ENCODE results near the gene MAB21L4.

MAB21L4 gene

DNA sequence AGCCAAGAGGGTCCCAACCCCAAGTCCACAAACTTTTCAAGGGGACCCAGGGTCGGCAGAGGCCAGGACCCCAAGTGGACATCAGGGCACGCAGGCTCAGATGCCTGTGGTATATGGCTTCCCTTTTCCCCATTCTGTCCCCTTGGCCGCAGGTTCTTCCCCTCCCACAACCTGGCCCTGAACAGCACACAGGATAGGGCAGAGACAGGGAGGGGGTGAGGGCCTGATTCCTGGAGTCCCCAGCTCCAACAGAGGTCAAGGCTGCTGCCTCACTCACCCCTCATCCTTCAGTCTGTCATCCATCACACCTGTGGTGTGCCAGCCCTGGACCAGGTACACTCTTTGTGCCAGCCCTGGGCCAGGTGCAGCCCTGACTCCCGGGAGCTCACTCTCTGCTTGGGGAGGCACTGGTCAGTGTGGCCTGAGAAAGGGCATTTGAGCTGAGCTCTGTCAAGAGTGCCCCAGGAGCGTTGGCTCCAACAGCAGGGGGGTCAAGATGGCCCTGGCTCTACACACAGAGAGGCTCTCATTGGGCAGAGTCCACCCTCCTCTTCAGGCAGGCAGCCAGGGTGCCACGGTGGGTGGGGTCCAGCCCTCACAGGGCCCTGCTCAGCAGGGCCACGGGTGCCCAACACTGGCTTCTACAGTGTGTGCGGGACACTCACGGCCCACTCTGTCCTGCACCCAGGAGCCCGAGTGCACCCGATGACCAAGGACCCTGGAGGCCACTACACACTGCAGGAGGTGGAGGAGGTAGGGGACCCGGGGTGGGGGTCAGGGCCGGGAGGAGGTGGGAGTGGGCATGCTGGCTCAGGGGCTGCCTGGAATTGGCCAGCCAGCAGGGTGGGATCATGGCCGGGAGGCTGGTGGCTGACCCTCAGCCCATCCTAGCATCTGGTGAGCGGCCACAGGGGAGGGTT lies 25.7 kb downstream of the MAB21L4 start:
- Histone ChIP-seq H3K4me3 (ENCODE audit: low read depth in 1 of 2, low read length in 2 of 2) (no peak overlapping the region), H3K9ac (ENCODE audit: low read length) (no peak overlapping the region), H3K9me3 (ENCODE audit: low read length) (no peaks in the 10 kb centered on the region), H3K27ac (ENCODE audit: low read depth, low read length) (no peak overlapping the region), H3K36me3 (ENCODE audit: insufficient read depth, low read length) (no peaks in the 10 kb centered on the region), H3K27me3 (ENCODE audit: control insufficient read depth in 1 of 2, insufficient read depth in 2 of 2, low read length in 2 of 2) (peaks cover 0 to 4% of the 10 kb centered on the region in 2 donors), H3K4me1 (ENCODE audit: insufficient read depth, low read length) (no peaks in the 10 kb centered on the region)

DNA sequence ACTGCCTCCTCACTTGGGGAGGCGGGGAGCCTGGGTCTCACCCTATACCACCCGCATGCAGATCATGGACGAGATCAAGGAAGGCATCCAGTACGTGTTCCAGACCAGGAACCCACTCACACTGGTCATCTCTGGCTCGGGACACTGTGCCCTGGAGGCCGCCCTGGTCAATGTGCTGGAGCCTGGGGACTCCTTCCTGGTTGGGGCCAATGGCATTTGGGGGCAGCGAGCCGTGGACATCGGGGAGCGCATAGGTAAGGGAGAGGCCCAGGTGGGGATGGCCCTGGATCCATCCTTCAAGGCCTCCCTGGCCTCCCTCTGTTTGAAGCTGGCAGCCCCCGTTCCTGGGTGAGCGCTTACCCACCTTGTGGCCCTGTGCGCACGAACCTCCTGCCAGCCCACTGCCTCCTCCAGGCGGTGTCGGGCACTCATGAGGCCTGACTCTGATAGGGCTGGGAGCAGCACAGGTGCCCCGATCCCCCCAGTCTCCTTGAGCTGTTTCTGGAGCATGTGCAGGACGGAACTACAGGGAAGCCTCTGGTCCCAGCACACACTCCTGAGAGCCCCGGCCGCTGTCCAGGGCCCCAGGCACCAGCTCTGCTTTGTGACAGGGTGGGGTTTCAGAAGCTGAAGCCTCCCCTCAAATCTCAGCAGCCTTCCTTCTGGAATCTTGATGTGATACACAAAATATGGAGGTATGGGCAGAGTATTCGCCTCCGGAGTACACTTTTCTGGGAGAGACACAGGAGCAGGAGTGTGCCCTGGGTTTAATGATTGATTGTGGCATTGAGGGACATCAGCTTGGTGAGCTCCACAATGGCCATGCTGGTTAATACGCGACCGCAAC lies 26.6 kb downstream of the MAB21L4 start:
- Histone ChIP-seq H3K9me3 (ENCODE audit: low read length) (no peaks in the 10 kb centered on the region), H3K9ac (ENCODE audit: low read length) (no peak overlapping the region), H3K4me1 (ENCODE audit: insufficient read depth, low read length) (no peaks in the 10 kb centered on the region), H3K36me3 (ENCODE audit: insufficient read depth, low read length) (no peaks in the 10 kb centered on the region), H3K4me3 (ENCODE audit: low read depth in 1 of 2, low read length in 2 of 2) (no peak overlapping the region), H3K27ac (ENCODE audit: low read depth, low read length) (no peak overlapping the region), H3K27me3 (ENCODE audit: control insufficient read depth in 1 of 2, insufficient read depth in 2 of 2, low read length in 2 of 2) (peaks cover 0 to 4% of the 10 kb centered on the region in 2 donors)

DNA sequence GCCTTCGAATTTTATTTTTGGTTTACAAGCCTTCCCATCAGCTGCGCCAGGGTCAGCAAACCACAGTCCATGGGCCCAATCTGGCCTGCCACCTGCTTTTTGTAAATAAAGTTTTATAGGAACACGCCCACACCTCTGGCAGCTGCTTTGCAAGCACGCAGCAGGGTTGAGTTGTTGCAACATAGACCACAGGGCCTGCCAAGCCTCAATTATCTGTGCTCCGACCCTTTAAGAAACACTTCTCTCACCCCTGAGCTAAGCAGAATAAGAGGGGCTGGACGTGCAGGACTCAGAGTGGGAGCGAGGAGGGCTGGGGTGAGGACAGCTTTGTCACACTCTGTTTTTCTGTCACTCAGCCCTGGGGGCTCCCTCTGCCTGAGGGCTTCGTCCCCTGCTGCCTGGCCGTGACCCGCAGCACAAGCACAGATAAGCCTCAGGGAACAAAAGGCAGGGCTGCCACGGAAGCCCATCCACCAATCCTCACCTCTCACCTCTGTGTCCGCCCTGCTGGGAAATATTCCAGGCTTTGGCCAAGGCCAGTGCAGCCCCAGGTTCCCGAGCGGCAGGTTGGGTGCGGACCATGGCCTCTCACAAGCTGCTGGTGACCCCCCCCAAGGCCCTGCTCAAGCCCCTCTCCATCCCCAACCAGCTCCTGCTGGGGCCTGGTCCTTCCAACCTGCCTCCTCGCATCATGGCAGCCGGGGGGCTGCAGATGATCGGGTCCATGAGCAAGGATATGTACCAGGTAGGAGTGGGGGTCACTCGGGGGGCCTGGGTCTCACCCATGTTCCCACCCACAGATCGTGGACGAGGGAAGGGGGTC lies 27.5 kb downstream of the MAB21L4 start, which contains the start of gene AGXT:
Gene AGXT, plus strand, starts transcription at position 539 of the 823 bp plus-strand sequence. Its CDS starts 42 bp downstream, at position 581.
- no peaks in the 10 kb centered on the region for H3K36me3 ChIP-seq (ENCODE audit: insufficient read depth, low read length)
- H3K27ac ChIP-seq (ENCODE audit: low read depth, low read length): no peak within 1 kb of the TSS
- H3K27me3 ChIP-seq (ENCODE audit: control insufficient read depth in 1 of 2, insufficient read depth in 2 of 2, low read length in 2 of 2): peaks cover 0 to 4% of the 10 kb centered on the region in 2 donors
- H3K9ac ChIP-seq (ENCODE audit: low read length): no peak within 1 kb of the TSS
- no peaks in the 10 kb centered on the region for H3K9me3 ChIP-seq (ENCODE audit: low read length)
- no peaks in the 10 kb centered on the region for H3K4me1 ChIP-seq (ENCODE audit: insufficient read depth, low read length)
- no peak within 1 kb of the TSS for H3K4me3 ChIP-seq (ENCODE audit: low read depth in 1 of 2, low read length in 2 of 2)

DNA sequence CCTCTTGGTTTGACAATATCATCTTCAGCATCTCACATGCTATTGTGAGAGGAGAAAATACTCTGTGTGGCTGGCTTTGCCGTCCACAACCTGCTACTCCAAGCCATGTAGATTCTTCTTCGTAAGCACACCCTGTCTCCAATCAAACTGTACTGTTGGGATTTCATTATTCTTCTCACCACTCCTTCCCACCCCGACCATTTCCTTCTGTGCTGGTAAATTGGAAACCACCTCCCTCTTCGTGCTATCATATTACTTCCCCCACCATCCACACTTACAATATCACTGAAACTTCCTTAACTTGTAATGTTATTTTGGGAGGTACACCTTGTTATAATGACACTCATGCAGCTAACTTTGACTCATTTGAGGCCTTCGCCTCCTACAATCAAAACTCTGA lies 30.6 kb downstream of the MAB21L4 start:
- Histone ChIP-seq H3K27me3 (ENCODE audit: control insufficient read depth in 1 of 2, insufficient read depth in 2 of 2, low read length in 2 of 2) (peaks cover 0 to 4% of the 10 kb centered on the region in 2 donors), H3K36me3 (ENCODE audit: insufficient read depth, low read length) (no peaks in the 10 kb centered on the region), H3K27ac (ENCODE audit: low read depth, low read length) (no peak overlapping the region), H3K4me3 (ENCODE audit: low read depth in 1 of 2, low read length in 2 of 2) (no peak overlapping the region), H3K9ac (ENCODE audit: low read length) (no peak overlapping the region), H3K9me3 (ENCODE audit: low read length) (no peaks in the 10 kb centered on the region), H3K4me1 (ENCODE audit: insufficient read depth, low read length) (no peaks in the 10 kb centered on the region)

DNA sequence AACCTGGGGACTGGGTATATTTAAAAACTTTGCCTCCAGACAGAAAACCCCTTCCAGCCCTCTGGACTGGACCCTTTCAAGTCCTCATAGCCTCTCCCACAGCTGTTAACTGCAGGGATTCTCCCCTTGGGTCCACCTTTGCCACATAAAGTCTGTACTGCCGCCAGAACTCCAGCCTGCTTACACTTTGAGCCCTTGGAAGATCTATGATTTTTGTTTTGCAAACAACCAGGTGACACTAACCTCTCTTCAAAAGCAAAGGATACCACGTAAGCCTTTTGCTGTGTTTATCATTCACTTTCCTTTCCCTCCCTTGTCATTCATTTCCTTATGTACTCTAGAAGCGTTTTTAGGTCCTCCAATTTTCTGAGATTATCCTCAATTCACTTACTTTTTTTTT lies 31.5 kb downstream of the MAB21L4 start:
- Histone ChIP-seq H3K9me3 (ENCODE audit: low read length) (no peaks in the 10 kb centered on the region), H3K27ac (ENCODE audit: low read depth, low read length) (no peak overlapping the region)

DNA sequence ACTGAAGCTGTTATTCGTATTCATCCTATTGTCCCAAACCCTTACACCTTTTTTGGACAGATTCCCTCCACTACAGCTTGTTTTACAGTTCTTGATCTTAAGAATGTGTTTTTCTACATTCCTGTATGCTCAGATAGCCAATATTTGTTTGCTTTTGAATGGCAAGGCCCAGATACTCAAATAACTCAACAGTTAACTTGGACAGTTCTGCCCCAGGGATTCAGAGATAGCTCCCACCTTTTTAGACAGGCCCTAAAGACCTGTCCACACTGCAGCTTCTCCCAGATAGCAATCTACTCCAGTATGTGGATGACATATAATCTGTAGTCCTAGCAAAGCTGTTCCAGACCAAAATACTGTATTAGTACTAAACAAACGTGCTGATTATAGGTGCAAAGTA lies 34.4 kb downstream of the MAB21L4 start:
- no peaks in the 10 kb centered on the region for H3K9me3 ChIP-seq (ENCODE audit: low read length)
- H3K9ac ChIP-seq (ENCODE audit: low read length): no peak overlapping the region
- H3K4me1 ChIP-seq (ENCODE audit: insufficient read depth, low read length): no peaks in the 10 kb centered on the region
- H3K4me3 ChIP-seq (ENCODE audit: low read depth in 1 of 2, low read length in 2 of 2): no peak overlapping the region
- H3K27ac ChIP-seq (ENCODE audit: low read depth, low read length): no peak overlapping the region
- no peaks in the 10 kb centered on the region for H3K36me3 ChIP-seq (ENCODE audit: insufficient read depth, low read length)
- no peaks in the 10 kb centered on the region for H3K27me3 ChIP-seq (ENCODE audit: control insufficient read depth in 1 of 2, insufficient read depth in 2 of 2, low read length in 2 of 2)

More for the DNA sequence above, 31.5 kb downstream of the MAB21L4 start:
- H3K4me3 ChIP-seq (ENCODE audit: low read depth in 1 of 2, low read length in 2 of 2): no peak overlapping the region
- no peak overlapping the region for H3K9ac ChIP-seq (ENCODE audit: low read length)
- no peaks in the 10 kb centered on the region for H3K36me3 ChIP-seq (ENCODE audit: insufficient read depth, low read length)
- peaks cover 0 to 4% of the 10 kb centered on the region in 2 donors for H3K27me3 ChIP-seq (ENCODE audit: control insufficient read depth in 1 of 2, insufficient read depth in 2 of 2, low read length in 2 of 2)
- H3K4me1 ChIP-seq (ENCODE audit: insufficient read depth, low read length): no peaks in the 10 kb centered on the region

DNA sequence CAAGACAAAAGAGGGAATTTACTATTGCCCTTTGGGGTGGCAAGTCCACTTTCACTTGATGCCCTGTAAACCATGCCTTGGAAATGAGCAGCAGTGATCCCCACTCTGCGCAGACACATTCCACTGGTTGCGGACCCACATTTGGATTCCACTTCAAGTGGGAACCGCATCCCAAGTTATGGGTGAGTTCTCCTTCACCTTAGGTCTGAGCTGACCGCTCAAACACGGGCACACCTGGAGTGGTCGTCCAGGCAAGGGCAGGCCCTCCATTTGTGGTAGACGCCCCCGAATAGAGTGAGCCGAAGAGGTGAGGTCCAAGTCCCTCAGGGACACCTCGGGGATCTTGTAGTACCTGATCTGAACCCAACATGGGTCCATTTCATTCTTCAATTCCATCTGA lies 37.1 kb downstream of the MAB21L4 start:
- Histone ChIP-seq H3K9ac (ENCODE audit: low read length) (no peak overlapping the region), H3K36me3 (ENCODE audit: insufficient read depth, low read length) (no peaks in the 10 kb centered on the region), H3K4me1 (ENCODE audit: insufficient read depth, low read length) (no peaks in the 10 kb centered on the region), H3K27me3 (ENCODE audit: control insufficient read depth in 1 of 2, insufficient read depth in 2 of 2, low read length in 2 of 2) (no peaks in the 10 kb centered on the region), H3K4me3 (ENCODE audit: low read depth in 1 of 2, low read length in 2 of 2) (no peak overlapping the region), H3K9me3 (ENCODE audit: low read length) (no peaks in the 10 kb centered on the region), H3K27ac (ENCODE audit: low read depth, low read length) (no peak overlapping the region)

DNA sequence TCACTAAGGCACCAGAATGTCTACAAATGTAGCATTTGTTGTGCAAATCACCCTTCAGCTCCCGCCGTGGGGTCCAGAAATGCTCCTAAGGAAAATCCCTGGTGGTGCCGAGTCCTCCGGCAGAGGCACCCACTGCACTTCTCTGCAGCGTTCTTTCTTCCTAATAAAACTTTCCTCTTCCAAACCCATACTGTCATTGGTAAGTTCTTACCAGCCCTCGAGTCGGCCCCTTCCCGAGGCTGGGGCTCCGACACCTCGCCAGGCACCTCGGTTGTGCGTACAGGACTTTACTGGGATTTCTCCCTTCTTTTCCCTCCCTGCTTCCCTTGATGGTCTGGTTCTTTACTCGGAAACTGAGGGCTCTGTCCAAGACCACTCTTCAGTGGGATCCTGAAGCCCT lies 37.6 kb downstream of the MAB21L4 start:
- Histone ChIP-seq H3K27me3 (ENCODE audit: control insufficient read depth in 1 of 2, insufficient read depth in 2 of 2, low read length in 2 of 2) (no peaks in the 10 kb centered on the region), H3K4me1 (ENCODE audit: insufficient read depth, low read length) (no peaks in the 10 kb centered on the region), H3K9ac (ENCODE audit: low read length) (no peak overlapping the region), H3K27ac (ENCODE audit: low read depth, low read length) (no peak overlapping the region), H3K9me3 (ENCODE audit: low read length) (no peaks in the 10 kb centered on the region), H3K36me3 (ENCODE audit: insufficient read depth, low read length) (no peaks in the 10 kb centered on the region), H3K4me3 (ENCODE audit: low read depth in 1 of 2, low read length in 2 of 2) (no peak overlapping the region)

DNA sequence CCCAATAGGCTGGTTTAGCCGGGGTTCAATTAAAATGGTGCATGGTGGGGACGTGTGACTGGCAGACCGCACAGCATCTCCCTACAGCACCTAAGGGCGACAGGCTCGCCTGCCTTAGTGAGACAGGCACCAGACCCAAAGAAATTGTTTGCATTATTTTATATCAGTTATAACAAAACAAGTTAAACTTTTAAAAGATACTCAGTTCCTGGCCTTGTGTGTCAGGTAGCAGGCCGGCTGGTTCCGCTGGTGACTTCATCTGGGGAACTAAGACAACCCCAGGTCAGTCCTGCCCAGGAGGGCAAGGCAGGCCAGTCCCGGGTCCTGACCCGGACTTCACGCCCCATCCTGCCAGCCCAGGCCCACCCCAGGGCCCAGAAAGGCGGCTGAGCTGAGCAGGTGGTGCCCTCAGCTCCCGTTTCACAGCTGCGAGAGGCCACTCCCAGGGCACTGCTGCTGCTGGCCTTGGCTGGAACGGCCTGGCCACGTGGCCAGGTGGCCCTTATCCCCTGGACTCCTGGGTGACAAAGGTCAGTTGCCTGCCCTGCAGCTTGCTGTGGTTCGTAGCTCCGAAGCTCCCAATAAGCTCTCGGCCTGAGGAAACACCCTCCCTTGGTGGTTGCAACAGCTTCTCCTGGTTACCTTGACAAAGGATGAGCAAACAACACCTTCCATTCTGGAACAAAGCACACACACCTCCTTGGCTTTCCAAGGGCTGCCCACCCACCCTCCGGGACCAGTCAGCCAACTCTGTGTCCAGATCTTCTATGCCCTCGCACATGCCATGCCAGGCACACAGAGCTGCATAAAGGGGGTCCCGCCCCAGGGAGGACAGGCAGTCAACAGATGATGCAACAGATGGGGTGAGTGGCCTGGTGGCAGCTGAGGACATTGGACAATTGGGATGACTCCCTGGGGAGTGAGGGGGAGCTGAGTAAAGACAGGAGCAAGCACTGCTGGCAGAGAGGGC lies 38.6 kb downstream of the MAB21L4 start:
- no peak overlapping the region for H3K27ac ChIP-seq (ENCODE audit: low read depth, low read length)
- no peaks in the 10 kb centered on the region for H3K27me3 ChIP-seq (ENCODE audit: control insufficient read depth in 1 of 2, insufficient read depth in 2 of 2, low read length in 2 of 2)
- no peaks in the 10 kb centered on the region for H3K4me1 ChIP-seq (ENCODE audit: insufficient read depth, low read length)
- no peaks in the 10 kb centered on the region for H3K36me3 ChIP-seq (ENCODE audit: insufficient read depth, low read length)
- H3K9me3 ChIP-seq (ENCODE audit: low read length): no peaks in the 10 kb centered on the region
- H3K4me3 ChIP-seq (ENCODE audit: low read depth in 1 of 2, low read length in 2 of 2): no peak overlapping the region
- H3K9ac ChIP-seq (ENCODE audit: low read length): no peak overlapping the region
